Germinal center (tissue), 1 donor: ENCODE measurements around the gene EBPL.

Experiments
- DNase-seq: peaks from one replicate; pipeline ENCODE4 v3.0.0; 2012; ENCODE audit warnings: mixed read lengths, low spot score

The EBPL gene

GRCh38 chr13:49676581-49677298 is 14.5 kb downstream of the EBPL start:
- no peak for DNase-seq

GRCh38 chr13:49670828-49671227 is 20.5 kb downstream of the EBPL start:
- no peak for DNase-seq

GRCh38 chr13:49669735-49670309 is 21.5 kb downstream of the EBPL start:
- DNase-seq: no peak

- no peak for DNase-seq
These were observed 23.5 kb downstream of the EBPL start for GRCh38 chr13:49667773-49668172.

- no peak for DNase-seq
These were observed 26.7 kb downstream of the EBPL start for GRCh38 chr13:49664606-49665005.

- no peak for DNase-seq
These were observed 34.0 kb downstream of the EBPL start for GRCh38 chr13:49657241-49657641.

GRCh38 chr13:49655906-49656305 is 35.4 kb downstream of the EBPL start:
- DNase-seq: no peak

- no peak for DNase-seq
These were observed 37.3 kb downstream of the EBPL start for GRCh38 chr13:49654011-49654410.

- no peak for DNase-seq
These were observed 37.8 kb downstream of the EBPL start for GRCh38 chr13:49653478-49653877.

- peak; percentile 36 for DNase-seq
These were observed 38.7 kb downstream of the EBPL start for GRCh38 chr13:49652355-49653305.

- DNase-seq: no peak
These were observed 39.5 kb downstream of the EBPL start for GRCh38 chr13:49651570-49652354.

- DNase-seq: no peak
These were observed 41.3 kb downstream of the EBPL start for GRCh38 chr13:49649963-49650312.

GRCh38 chr13:49649244-49649962 is 41.9 kb downstream of the EBPL start:
- no peak for DNase-seq

- no peak for DNase-seq
These were observed 44.6 kb downstream of the EBPL start for GRCh38 chr13:49646688-49647087.

GRCh38 chr13:49645451-49645850 is 45.8 kb downstream of the EBPL start:
- DNase-seq: no peak

GRCh38 chr13:49643035-49643646 is 48.1 kb downstream of the EBPL start:
- DNase-seq: peak; percentile 27

GRCh38 chr13:49641801-49642291 is 49.4 kb downstream of the EBPL start:
- DNase-seq: no peak

- DNase-seq: no peak
These were observed 52.6 kb downstream of the EBPL start for GRCh38 chr13:49638744-49639072.

GRCh38 chr13:49638030-49638743 is 53.1 kb downstream of the EBPL start:
- DNase-seq: no peak

- no peak for DNase-seq
These were observed 54.6 kb downstream of the EBPL start for GRCh38 chr13:49636705-49637104.
